Keratinocyte (primary cell): Measurements from ENCODE around the gene ARVCF. TPM values are rescaled to one million over a fixed set of nuclear protein-coding genes. Genes with fewer than 3 reads are reported as not detected.
A peak's percentile ranks its signal among the peaks of the same experiment; 100 is the strongest.

Experiments used
- DNase-seq: peaks from one replicate; pipeline ENCODE4 v3.0.0-alpha.2; 2011; ENCODE audit warnings: low read depth, missing footprints, low spot score
- FAIRE-seq: peaks from 2 replicates; lab custom pipeline; 2011; peaks lifted over from hg19 to GRCh38; lab: Jason Lieb, UNC
- H2AFZ ChIP-seq: 2 replicates; pipeline ENCODE4 v1.6.0; 2012; ENCODE audit warnings: low read length, control low read depth, inconsistent platforms; ENCODE audit not compliant: control insufficient read depth
- H3K27ac ChIP-seq: 2 replicates; pipeline ENCODE4 v1.5.1; 2011; ENCODE audit warnings: low read length; ENCODE audit not compliant: control insufficient read depth, insufficient read depth
- H3K27me3 ChIP-seq: 3 replicates; pipeline ENCODE4 v1.6.0; 2011; ENCODE audit warnings: low read length; ENCODE audit not compliant: control insufficient read depth, insufficient read depth; ENCODE audit errors: extremely low read depth
- H3K36me3 ChIP-seq, 2 experiments: 2 replicates in 1 of 2; 3 replicates in 1 of 2; pipeline ENCODE4 v1.5.1; 2011; ENCODE audit warnings: low read length in 2 of 2, mild to moderate bottlenecking in 1 of 2; ENCODE audit not compliant: control insufficient read depth in 2 of 2, insufficient read depth in 2 of 2; ENCODE audit errors: extremely low read depth in 1 of 2
- H3K4me1 ChIP-seq: 3 replicates; pipeline ENCODE4 v1.5.1; 2011; ENCODE audit warnings: low read length; ENCODE audit not compliant: control insufficient read depth, insufficient read depth; ENCODE audit errors: extremely low read depth
- H3K4me2 ChIP-seq: 3 replicates; pipeline ENCODE4 v1.6.0; 2011; ENCODE audit warnings: low read depth, low read length; ENCODE audit not compliant: control insufficient read depth, insufficient read depth; ENCODE audit errors: extremely low read depth
- H3K4me3 ChIP-seq, 3 experiments: fragments of 200-600 bp in 1 of 3; sonication (generic) in 1 of 3; 2 replicates in 2 of 3; 3 replicates in 1 of 3; pipeline ENCODE4 v1.5.1; 2011 to 2016; ENCODE audit warnings: low read length in 3 of 3, mild to moderate bottlenecking in 3 of 3, control low read depth in 2 of 3, inconsistent platforms in 1 of 3, low read depth in 1 of 3, mixed read lengths in 1 of 3, mixed run types in 1 of 3, moderate library complexity in 1 of 3; ENCODE audit not compliant: control insufficient read depth in 2 of 3, insufficient read depth in 2 of 3; ENCODE audit errors: extremely low read depth in 1 of 3
- H3K79me2 ChIP-seq: 2 replicates; pipeline ENCODE4 v1.6.0; 2012; ENCODE audit warnings: low read length; ENCODE audit not compliant: control insufficient read depth, insufficient read depth
- H3K9ac ChIP-seq: 3 replicates; pipeline ENCODE4 v1.6.0; 2011; ENCODE audit warnings: low read length; ENCODE audit not compliant: control insufficient read depth, insufficient read depth; ENCODE audit errors: extremely low read depth
- H3K9me1 ChIP-seq: 3 replicates; pipeline ENCODE4 v1.6.0; 2011; ENCODE audit warnings: low read length; ENCODE audit not compliant: control insufficient read depth, insufficient read depth; ENCODE audit errors: extremely low read depth
- H3K9me3 ChIP-seq: 2 replicates; pipeline ENCODE4 v1.5.1; 2012; ENCODE audit warnings: low read depth, low read length; ENCODE audit not compliant: control insufficient read depth
- H4K20me1 ChIP-seq: 3 replicates; pipeline ENCODE4 v1.6.0; 2011; ENCODE audit warnings: low read length; ENCODE audit not compliant: control insufficient read depth, insufficient read depth; ENCODE audit errors: extremely low read depth
- CTCF ChIP-seq, 3 experiments: IDR thresholded peaks in 1 of 3; conservative IDR thresholded peaks in 1 of 3; optimal IDR thresholded peaks in 1 of 3; 2 replicates in 2 of 3; 3 replicates in 1 of 3; pipeline versions ENCODE3 to v1.5.1; 2011; ENCODE audit warnings: low read length in 3 of 3, mild to moderate bottlenecking in 3 of 3, moderate library complexity in 2 of 3, control low read depth in 1 of 3, inconsistent platforms in 1 of 3; ENCODE audit not compliant: insufficient read depth in 2 of 3; ENCODE audit errors: extremely low read depth in 1 of 3
- EZH2 ChIP-seq: IDR thresholded peaks from one replicate; pipeline ENCODE4 v1.6.1; 2012; ENCODE audit warnings: inconsistent platforms, mild to moderate bottlenecking, low read length, moderate library complexity
- dilution Hi-C: fragments of 300-500 bp; cut with MboI; formaldehyde crosslinking; loops from one replicate; pipeline ENCODE4 v1.7.0; 2020; ENCODE audit warnings: low sequenced_read_pairs; ENCODE audit not compliant: extremely low pct_ligation_motif_present
- polyA plus RNA-seq, 5 experiments: library from polyadenylated mRNA; depleted of rRNA in 3 of 5; stranded (reverse) in 3 of 5; stranded (forward) in 1 of 5; unstranded in 1 of 5; fragments of >200 nt; gene quantifications; 1 replicate in 1 of 5; 2 replicates in 3 of 5; 3 replicates in 1 of 5; pipeline versions ENCODE4 v1.2.1 to v1.2.3, GENCODE V29; 2011 to 2012; ENCODE audit warnings: missing spikeins in 2 of 5, low read depth in 1 of 5, low replicate concordance in 1 of 5

ARVCF gene
- polyA plus RNA-seq, 1 donor (not counting 4 experiments of a cell fraction or from before 2014, with no cell fraction given): 5.7 TPM

GRCh38 chr22:20062043-20062765 lies 45.6 kb upstream of the ARVCF start:
- no peaks in the 10 kb centered on the region for H3K27me3 ChIP-seq
- dilution Hi-C loops: no loop called here
- no peaks in the 10 kb centered on the region for H3K9me3 ChIP-seq
- peak overlapping the region; percentile 27 for H3K4me2 ChIP-seq
- H3K4me3 ChIP-seq: no peak overlapping the region
- H4K20me1 ChIP-seq: no peaks in the 10 kb centered on the region
- H3K9me1 ChIP-seq: peaks cover 5% of the 10 kb centered on the region
- H3K9ac ChIP-seq: no peak overlapping the region
- peaks cover 32% of the 10 kb centered on the region for H3K4me1 ChIP-seq
- no peak overlapping the region for H2AFZ ChIP-seq
- H3K79me2 ChIP-seq: no peaks in the 10 kb centered on the region
- FAIRE-seq (no peak), DNase-seq (no peak)
- no peak for TF ChIP-seq EZH2
- TF ChIP-seq CTCF (optimal IDR thresholded peaks at IDR 0.05 in 1 of 3, IDR thresholded peaks at IDR 0.05 in 1 of 3, conservative IDR thresholded peaks at IDR 0.05 in 1 of 3; ENCODE audit: extremely low read depth in 1 of 3, insufficient read depth in 2 of 3, low read length in 3 of 3): no peak
- peak overlapping the region; percentile 6 for H3K27ac ChIP-seq
- peaks cover 0 to 5% of the 10 kb centered on the region in 2 experiments for H3K36me3 ChIP-seq

GRCh38 chr22:20061481-20061861 lies 44.8 kb upstream of the ARVCF start:
- H3K36me3 ChIP-seq: peaks cover 0 to 8% of the 10 kb centered on the region in 2 experiments
- FAIRE-seq (no peak), DNase-seq (no peak)
- no peaks in the 10 kb centered on the region for H4K20me1 ChIP-seq
- H2AFZ ChIP-seq: no peak overlapping the region
- H3K4me1 ChIP-seq: peaks cover 32% of the 10 kb centered on the region
- H3K4me2 ChIP-seq: no peak overlapping the region
- H3K27me3 ChIP-seq: no peaks in the 10 kb centered on the region
- no peak for TF ChIP-seq EZH2
- no peak for TF ChIP-seq CTCF (optimal IDR thresholded peaks at IDR 0.05 in 1 of 3, IDR thresholded peaks at IDR 0.05 in 1 of 3, conservative IDR thresholded peaks at IDR 0.05 in 1 of 3; ENCODE audit: extremely low read depth in 1 of 3, insufficient read depth in 2 of 3, low read length in 3 of 3)
- peaks cover 5% of the 10 kb centered on the region for H3K9me1 ChIP-seq
- no peak overlapping the region for H3K4me3 ChIP-seq
- dilution Hi-C loops: no loop called here
- no peaks in the 10 kb centered on the region for H3K79me2 ChIP-seq
- H3K9ac ChIP-seq: no peak overlapping the region
- H3K9me3 ChIP-seq: no peaks in the 10 kb centered on the region
- H3K27ac ChIP-seq: no peak overlapping the region
